Ovary (tissue), 3 donors: ENCODE measurements around the gene MSLN.

Experiments
- EP300 ChIP-seq: sonication (generic); formaldehyde crosslinking; IDR thresholded peaks from one replicate; pipeline ENCODE4 v1.6.1; 2017; ENCODE audit warnings: antibody characterized with exemption
- POLR2A ChIP-seq: fragments of 450-650 bp; IDR thresholded peaks from one replicate; pipeline ENCODE4 v1.6.1; 2017; ENCODE audit warnings: antibody characterized with exemption, mild to moderate bottlenecking, moderate library complexity
- TF ChIP-seq, protein P1 (sequence below), 3 donors: fragments of 450-650 bp in 2 of 3; fragments of 200-600 bp in 1 of 3; IDR thresholded peaks; one replicate each; pipeline versions ENCODE4 v1.5.1 to v1.8.0; 2016 to 2022; ENCODE audit warnings: antibody characterized with exemption in 3 of 3, mild to moderate bottlenecking in 1 of 3
- donor health status: DM: no; HTN: no; CAD: no.

DNA sequence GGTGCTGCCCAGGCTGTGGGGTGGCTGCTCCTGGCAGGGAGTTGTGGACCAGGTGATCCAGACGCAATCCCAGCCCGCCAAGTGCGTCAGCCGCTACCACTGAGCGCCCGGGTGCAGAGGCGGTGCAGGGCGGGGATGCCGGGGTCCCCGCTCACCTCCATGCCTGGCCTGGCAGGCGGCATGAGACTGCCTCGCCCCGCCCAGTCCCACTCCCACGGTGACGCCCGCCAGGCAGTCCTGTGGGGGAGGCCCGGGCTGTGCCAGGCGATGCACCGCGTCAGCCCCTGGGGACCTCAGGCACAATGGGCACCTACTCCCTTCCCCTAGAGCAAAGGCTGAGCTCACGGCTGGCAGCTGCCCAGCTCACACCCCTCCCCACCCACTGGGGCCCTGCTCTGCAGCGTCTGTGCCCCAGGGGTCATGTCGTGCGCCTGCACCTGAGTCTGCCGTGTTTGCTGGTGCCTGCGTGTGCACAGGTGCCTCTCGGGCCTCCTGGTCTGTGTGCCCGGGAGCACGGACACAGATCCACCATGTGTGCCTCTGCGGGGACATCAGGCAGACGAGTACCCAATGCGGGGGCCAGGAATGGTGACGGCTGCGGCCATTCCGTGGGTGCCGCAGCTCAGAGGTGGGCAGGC, 22.4 kb downstream of the MSLN start:
- TF ChIP-seq, protein P1, sequence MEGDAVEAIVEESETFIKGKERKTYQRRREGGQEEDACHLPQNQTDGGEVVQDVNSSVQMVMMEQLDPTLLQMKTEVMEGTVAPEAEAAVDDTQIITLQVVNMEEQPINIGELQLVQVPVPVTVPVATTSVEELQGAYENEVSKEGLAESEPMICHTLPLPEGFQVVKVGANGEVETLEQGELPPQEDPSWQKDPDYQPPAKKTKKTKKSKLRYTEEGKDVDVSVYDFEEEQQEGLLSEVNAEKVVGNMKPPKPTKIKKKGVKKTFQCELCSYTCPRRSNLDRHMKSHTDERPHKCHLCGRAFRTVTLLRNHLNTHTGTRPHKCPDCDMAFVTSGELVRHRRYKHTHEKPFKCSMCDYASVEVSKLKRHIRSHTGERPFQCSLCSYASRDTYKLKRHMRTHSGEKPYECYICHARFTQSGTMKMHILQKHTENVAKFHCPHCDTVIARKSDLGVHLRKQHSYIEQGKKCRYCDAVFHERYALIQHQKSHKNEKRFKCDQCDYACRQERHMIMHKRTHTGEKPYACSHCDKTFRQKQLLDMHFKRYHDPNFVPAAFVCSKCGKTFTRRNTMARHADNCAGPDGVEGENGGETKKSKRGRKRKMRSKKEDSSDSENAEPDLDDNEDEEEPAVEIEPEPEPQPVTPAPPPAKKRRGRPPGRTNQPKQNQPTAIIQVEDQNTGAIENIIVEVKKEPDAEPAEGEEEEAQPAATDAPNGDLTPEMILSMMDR (IDR thresholded peaks at IDR 0.05) = no peak
- TF ChIP-seq EP300 (no peak), POLR2A (no peak)
